ENCODE results near the gene COQ8A.

The COQ8A gene

GRCh38 chr1:226903819-226904716 is 36.0 kb upstream of the COQ8A start:
- no peak overlapping the region for H3K4me3 ChIP-seq (ENCODE audit: low read depth, low read length)
- peak; percentile 38 for DNase-seq (ENCODE audit: low read depth, low spot score)
- POLR2A ChIA-PET, result no interaction called here
- CTCF ChIA-PET, result interaction anchor here (1.1 kb wide), 1 partner anchor 9 kb away, joined by 3 read pairs; no protein-coding TSS in a partner anchor
- no peak for TF ChIP-seq CTCF (IDR thresholded peaks at IDR 0.05; ENCODE audit: insufficient read depth, low read length, missing control alignments)

- POLR2A ChIA-PET, result no interaction called here
- no peak for TF ChIP-seq CTCF (IDR thresholded peaks at IDR 0.05; ENCODE audit: insufficient read depth, low read length, missing control alignments)
- no peak for DNase-seq (ENCODE audit: low read depth, low spot score)
- CTCF ChIA-PET, result interaction anchor here (1.2 kb wide), 1 partner anchor 278 kb away, joined by 3 read pairs; no protein-coding TSS in a partner anchor
- H3K4me3 ChIP-seq (ENCODE audit: low read depth, low read length), result no peak overlapping the region
Measured at GRCh38 chr1:226904772-226905171, 35.3 kb upstream of the COQ8A start.

DNA sequence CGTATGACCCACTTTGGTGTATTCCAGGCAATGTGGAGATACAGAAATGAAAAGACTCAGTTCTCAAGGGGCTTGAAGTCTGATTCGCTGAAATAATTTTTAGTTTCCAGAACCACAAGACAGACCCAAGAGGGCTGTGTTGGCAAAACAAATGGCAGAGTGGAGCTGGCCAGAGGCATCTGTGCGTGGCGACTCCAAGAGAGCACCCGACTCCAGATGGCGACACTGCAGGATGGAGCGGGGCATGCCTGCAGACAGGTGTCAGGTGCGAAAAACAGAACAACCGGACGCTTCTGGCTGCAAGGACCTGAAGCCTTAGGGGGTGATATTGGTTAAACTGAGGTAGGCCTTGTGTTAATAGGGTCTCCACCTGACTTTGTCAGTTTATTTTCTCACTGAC is 31.7 kb upstream of the COQ8A start:
- no peak overlapping the region for H3K4me3 ChIP-seq (ENCODE audit: low read depth, low read length)
- CTCF ChIA-PET, result no interaction called here
- no peak for TF ChIP-seq CTCF (IDR thresholded peaks at IDR 0.05; ENCODE audit: insufficient read depth, low read length, missing control alignments)
- POLR2A ChIA-PET, result no interaction called here
- DNase-seq (ENCODE audit: low read depth, low spot score), result no peak

- no peak for DNase-seq (ENCODE audit: low read depth, low spot score)
- H3K4me3 ChIP-seq (ENCODE audit: low read depth, low read length), result no peak overlapping the region
- ChIA-PET CTCF (no interaction called here), POLR2A (no interaction called here)
- TF ChIP-seq CTCF (IDR thresholded peaks at IDR 0.05; ENCODE audit: insufficient read depth, low read length, missing control alignments), result no peak
Measured at GRCh38 chr1:226908913-226909312, 31.2 kb upstream of the COQ8A start.

- peak; percentile 41 for TF ChIP-seq CTCF (IDR thresholded peaks at IDR 0.05; ENCODE audit: insufficient read depth, low read length, missing control alignments)
- ChIA-PET POLR2A (interaction anchor here (0.7 kb wide), 1 partner anchor 43 kb away, joined by 4 read pairs; the partner anchor contains the start of gene PSEN2), CTCF (interaction anchor here (0.6 to 3.0 kb wide), 3 partner anchors 9 to 536 kb away, joined by 3 to 28 read pairs (median 5); no protein-coding TSS in a partner anchor)
- no peak for DNase-seq (ENCODE audit: low read depth, low spot score)
- H3K4me3 ChIP-seq (ENCODE audit: low read depth, low read length), result no peak overlapping the region
Measured at GRCh38 chr1:226912587-226913176, 27.4 kb upstream of the COQ8A start.

GRCh38 chr1:226915672-226915995 is 24.5 kb upstream of the COQ8A start:
- no peak for TF ChIP-seq CTCF (IDR thresholded peaks at IDR 0.05; ENCODE audit: insufficient read depth, low read length, missing control alignments)
- ChIA-PET CTCF (interaction anchor here (1.0 kb wide), 1 partner anchor 521 kb away, joined by 3 read pairs; no protein-coding TSS in a partner anchor), POLR2A (no interaction called here)
- DNase-seq (ENCODE audit: low read depth, low spot score), result no peak
- no peak overlapping the region for H3K4me3 ChIP-seq (ENCODE audit: low read depth, low read length)

Data from AG04449 (cell line).